Fibroblast of skin of right biceps (primary cell): ENCODE data around the gene SNX7.
A peak's percentile ranks its signal among the peaks of the same experiment; 100 is the strongest.

ENCODE experiments used
- DNase-seq: peaks from one replicate; pipeline ENCODE4 v3.0.0-alpha.2; 2013

SNX7 gene

GRCh38 chr1:98698625-98699024 is 37.1 kb downstream of the SNX7 start:
- no peak for DNase-seq

- peak; percentile 28 for DNase-seq
These were observed 38.7 kb downstream of the SNX7 start for GRCh38 chr1:98700228-98700627.

- peak; percentile 59 for DNase-seq
These were observed 41.5 kb downstream of the SNX7 start for GRCh38 chr1:98702976-98703375.

GRCh38 chr1:98704474-98704873 is 43.0 kb downstream of the SNX7 start:
- peak; percentile 35 for DNase-seq

GRCh38 chr1:98704971-98705370 is 43.5 kb downstream of the SNX7 start:
- DNase-seq, result no peak

- DNase-seq, result no peak
These were observed 44.1 kb downstream of the SNX7 start for GRCh38 chr1:98705591-98705990.

GRCh38 chr1:98706173-98706843 is 44.8 kb downstream of the SNX7 start:
- DNase-seq, result peak; percentile 26

GRCh38 chr1:98707556-98707955 is 46.0 kb downstream of the SNX7 start:
- DNase-seq, result no peak

- no peak for DNase-seq
These were observed 48.4 kb downstream of the SNX7 start for GRCh38 chr1:98709906-98710305.

GRCh38 chr1:98723574-98723973 is 62.1 kb downstream of the SNX7 start:
- no peak for DNase-seq

- no peak for DNase-seq
These were observed 71.7 kb downstream of the SNX7 start for GRCh38 chr1:98732985-98733781.

- DNase-seq, result no peak
These were observed 72.2 kb downstream of the SNX7 start for GRCh38 chr1:98733782-98734112.

- DNase-seq, result no peak
These were observed 74.2 kb downstream of the SNX7 start for GRCh38 chr1:98735756-98736155.

- no peak for DNase-seq
These were observed 76.3 kb downstream of the SNX7 start for GRCh38 chr1:98737835-98738234.

GRCh38 chr1:98739762-98740161 is 78.2 kb downstream of the SNX7 start:
- DNase-seq, result no peak

GRCh38 chr1:98741164-98741563 is 79.6 kb downstream of the SNX7 start:
- DNase-seq, result no peak

- DNase-seq, result peak; percentile 16
These were observed 87.7 kb downstream of the SNX7 start for GRCh38 chr1:98749152-98749756.

GRCh38 chr1:98754176-98754575 is 92.7 kb downstream of the SNX7 start:
- DNase-seq, result no peak

GRCh38 chr1:98761219-98761865 is 99.8 kb downstream of the SNX7 start:
- peak; percentile 3 for DNase-seq

GRCh38 chr1:98763488-98764150 is 102.1 kb downstream of the SNX7 start:
- DNase-seq, result no peak

- DNase-seq, result no peak
These were observed 103.0 kb downstream of the SNX7 start for GRCh38 chr1:98764485-98764884.

GRCh38 chr1:98766255-98766654 is 104.7 kb downstream of the SNX7 start:
- DNase-seq, result no peak

GRCh38 chr1:98769162-98769561 is 107.6 kb downstream of the SNX7 start:
- no peak for DNase-seq
